SK-N-MC (cell line): ENCODE measurements around the gene SPATA6L.

ENCODE experiments used
- DNase-seq: peaks from one replicate; pipeline ENCODE4 v3.0.0-alpha.2; 2011; ENCODE audit warnings: low read depth, low spot score
- H3K27ac ChIP-seq: fragments of 200-600 bp; sonication (generic); 2 replicates; pipeline ENCODE4 v1.5.1; 2016; ENCODE audit warnings: mixed run types
- H3K36me3 ChIP-seq: fragments of 200-600 bp; sonication (generic); 2 replicates; pipeline ENCODE4 v1.6.1; 2017; ENCODE audit warnings: antibody characterized with exemption, low read length, mixed read lengths; ENCODE audit not compliant: insufficient read depth
- H3K4me3 ChIP-seq: fragments of 200-600 bp; sonication (generic); 2 replicates; pipeline ENCODE4 v1.5.1; 2016
- H3K9ac ChIP-seq: fragments of 200-600 bp; sonication (generic); 2 replicates; pipeline ENCODE4 v1.8.0; 2017; ENCODE audit warnings: mixed run types, mixed read lengths; ENCODE audit not compliant: insufficient read length
- H3K9me3 ChIP-seq: fragments of 200-600 bp; sonication (generic); 2 replicates; pipeline ENCODE4 v1.6.1; 2017; ENCODE audit warnings: low read depth, mild to moderate bottlenecking, antibody characterized with exemption, low read length, moderate library complexity, mixed read lengths
- EZH2 ChIP-seq: fragments of 200-600 bp; sonication (generic); IDR thresholded peaks from one replicate; pipeline ENCODE4 v1.6.1; 2017; ENCODE audit warnings: antibody characterized with exemption
- FOXP2 ChIP-seq: optimal IDR thresholded peaks from 2 replicates; pipeline ENCODE3; 2011; ENCODE audit warnings: mild to moderate bottlenecking, moderate library complexity; ENCODE audit not compliant: insufficient read depth; ENCODE audit errors: extremely low read length, control extremely low read depth
- POLR2AphosphoS5 ChIP-seq: IDR thresholded peaks from 2 replicates; pipeline ENCODE4 v1.6.1; 2012; ENCODE audit warnings: mild to moderate bottlenecking, low read depth, low read length, borderline replicate concordance

Gene SPATA6L

GRCh38 chr9:4569101-4569500, 97.2 kb downstream of the SPATA6L start:
- Histone ChIP-seq H3K27ac (no peak overlapping the region), H3K9me3 (no peaks in the 10 kb centered on the region), H3K9ac (no peak overlapping the region), H3K36me3 (peaks cover 5% of the 10 kb centered on the region; the same call in 1 of the 2 replicates), H3K4me3 (no peak overlapping the region)
- DNase-seq, result no peak
- no peak for TF ChIP-seq EZH2
- TF ChIP-seq POLR2AphosphoS5, result no peak
- TF ChIP-seq FOXP2, result no peak

GRCh38 chr9:4567601-4568000, 98.7 kb downstream of the SPATA6L start:
- Histone ChIP-seq H3K36me3 (peaks cover 6% of the 10 kb centered on the region; the same call in 1 of the 2 replicates), H3K9me3 (no peaks in the 10 kb centered on the region), H3K27ac (no peak overlapping the region), H3K4me3 (no peak overlapping the region), H3K9ac (no peak overlapping the region)
- DNase-seq, result no peak
- TF ChIP-seq FOXP2 (no peak), EZH2 (no peak), POLR2AphosphoS5 (no peak)

GRCh38 chr9:4566806-4567205, 99.5 kb downstream of the SPATA6L start:
- DNase-seq, result no peak
- Histone ChIP-seq H3K9ac (no peak overlapping the region), H3K27ac (no peak overlapping the region), H3K4me3 (no peak overlapping the region), H3K9me3 (no peaks in the 10 kb centered on the region), H3K36me3 (peaks cover 6% of the 10 kb centered on the region; the same call in 1 of the 2 replicates)
- TF ChIP-seq FOXP2 (no peak), EZH2 (no peak), POLR2AphosphoS5 (no peak)

GRCh38 chr9:4563105-4563504, 103.2 kb downstream of the SPATA6L start:
- no peak for DNase-seq
- TF ChIP-seq EZH2 (no peak), FOXP2 (no peak), POLR2AphosphoS5 (no peak)
- H3K36me3 ChIP-seq, result peaks cover 6% of the 10 kb centered on the region; the same call in 1 of the 2 replicates

GRCh38 chr9:4559261-4560182, 106.8 kb downstream of the SPATA6L start:
- H3K9ac ChIP-seq, result no peak overlapping the region
- no peaks in the 10 kb centered on the region for H3K9me3 ChIP-seq
- no peak for DNase-seq
- no peak for TF ChIP-seq EZH2
- no peak overlapping the region for H3K4me3 ChIP-seq
- no peak overlapping the region for H3K27ac ChIP-seq
- peaks cover 6% of the 10 kb centered on the region; the same call in 1 of the 2 replicates for H3K36me3 ChIP-seq

More at GRCh38 chr9:4563105-4563504, 103.2 kb downstream of the SPATA6L start:
- H3K4me3 ChIP-seq, result no peak overlapping the region
- H3K27ac ChIP-seq, result no peak overlapping the region
- H3K9ac ChIP-seq, result no peak overlapping the region
- H3K9me3 ChIP-seq, result no peaks in the 10 kb centered on the region

GRCh38 chr9:4558371-4558998, 107.8 kb downstream of the SPATA6L start:
- no peaks in the 10 kb centered on the region for H3K36me3 ChIP-seq
- H3K9me3 ChIP-seq, result no peaks in the 10 kb centered on the region
- no peak overlapping the region for H3K27ac ChIP-seq
- H3K4me3 ChIP-seq, result no peak overlapping the region
- H3K9ac ChIP-seq, result no peak overlapping the region
- TF ChIP-seq POLR2AphosphoS5 (no peak), EZH2 (no peak), FOXP2 (no peak)
- no peak for DNase-seq

GRCh38 chr9:4555236-4555635, 111.0 kb downstream of the SPATA6L start:
- Histone ChIP-seq H3K9ac (no peak overlapping the region), H3K9me3 (no peaks in the 10 kb centered on the region), H3K36me3 (no peaks in the 10 kb centered on the region), H3K27ac (no peak overlapping the region), H3K4me3 (no peak overlapping the region)
- no peak for DNase-seq
- no peak for TF ChIP-seq EZH2
- TF ChIP-seq FOXP2, result no peak
- TF ChIP-seq POLR2AphosphoS5, result no peak

- no peak for DNase-seq
- no peaks in the 10 kb centered on the region for H3K9me3 ChIP-seq
- no peak for TF ChIP-seq EZH2
- TF ChIP-seq POLR2AphosphoS5, result no peak
- TF ChIP-seq FOXP2, result no peak
- H3K9ac ChIP-seq, result no peak overlapping the region
- no peaks in the 10 kb centered on the region for H3K36me3 ChIP-seq
- no peak overlapping the region for H3K4me3 ChIP-seq
- no peak overlapping the region for H3K27ac ChIP-seq
Observed at GRCh38 chr9:4553951-4554381, 112.3 kb downstream of the SPATA6L start.
